HG03342 (cell line): ENCODE measurements around the gene NLRP10.

ENCODE experiments used
- ATAC-seq: cut with Tn5 transposase; IDR thresholded peaks from one replicate; pipeline ENCODE4 v1.9.1; 2021; ENCODE audit warnings: mild to moderate bottlenecking, moderate library complexity; ENCODE audit not compliant: unreplicated experiment

The NLRP10 gene

DNA sequence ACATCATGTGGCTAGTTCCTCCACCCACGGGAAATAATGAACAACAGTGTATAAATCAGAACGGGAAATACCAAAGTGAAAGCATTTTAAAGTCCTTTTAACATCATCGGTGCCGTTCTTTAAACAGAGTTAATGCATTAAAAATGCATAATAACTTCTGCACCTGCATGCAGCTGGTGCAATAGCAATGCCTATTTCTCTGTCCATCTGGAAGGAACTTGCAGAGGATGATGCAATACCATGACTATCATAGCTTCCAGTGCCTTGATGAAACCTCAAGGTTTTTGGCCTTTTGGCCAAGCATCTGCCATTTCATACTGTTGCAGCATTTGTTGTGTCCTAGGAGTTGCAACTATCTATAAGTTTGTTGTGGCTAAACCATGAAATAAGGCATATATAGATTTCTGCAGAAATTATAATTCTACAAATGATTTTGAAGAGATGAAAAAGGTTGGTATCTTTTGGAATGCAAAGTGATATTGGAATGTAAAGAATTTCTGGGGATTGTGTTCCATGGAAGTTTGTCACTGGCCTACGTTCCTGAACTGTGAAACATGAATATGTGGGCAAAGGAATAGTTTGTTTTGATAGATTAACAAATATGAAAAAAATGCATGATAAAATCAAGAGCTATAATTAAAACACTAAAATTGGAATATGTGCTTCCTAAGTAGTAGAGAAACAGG lies 12.1 kb upstream of the NLRP10 start:
- no peak for ATAC-seq

DNA sequence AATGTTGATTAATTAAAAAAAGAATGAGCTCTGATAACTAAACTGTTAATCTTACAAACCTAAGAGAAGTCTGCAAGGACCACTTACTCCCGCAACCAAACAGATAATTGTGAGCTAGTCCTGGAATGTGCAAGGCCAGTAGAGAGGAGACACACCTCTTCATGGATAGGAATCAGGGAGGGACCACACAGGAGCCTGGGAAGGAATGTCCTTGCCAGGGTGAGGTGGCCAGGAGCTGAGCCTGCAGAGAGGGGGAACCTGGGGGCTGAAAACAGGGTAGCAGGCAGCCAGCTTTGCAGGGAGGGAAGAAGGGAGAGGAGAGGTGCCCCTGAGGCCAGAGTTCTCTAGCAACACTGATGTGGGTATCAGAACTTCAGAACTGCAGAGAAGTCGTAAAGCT lies 9.4 kb upstream of the NLRP10 start:
- ATAC-seq = no peak

DNA sequence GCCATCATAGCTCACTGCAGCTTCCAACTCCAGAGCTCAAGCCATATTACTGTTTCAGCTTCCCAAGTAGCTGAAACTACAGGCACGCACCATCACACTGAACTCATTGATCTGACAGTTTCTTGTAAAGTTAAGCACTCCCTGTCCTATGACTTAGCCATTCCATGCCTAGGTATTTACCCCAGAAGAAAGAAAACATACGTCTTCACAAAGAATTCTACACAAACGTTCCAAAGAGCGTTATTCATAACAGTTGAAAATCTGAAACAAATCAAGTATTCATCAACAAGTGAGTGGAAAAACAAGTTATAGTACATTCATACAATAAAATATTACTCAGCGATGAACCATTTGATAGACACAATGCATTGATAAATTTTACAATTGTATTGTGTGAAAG lies 7.8 kb upstream of the NLRP10 start:
- no peak for ATAC-seq

DNA sequence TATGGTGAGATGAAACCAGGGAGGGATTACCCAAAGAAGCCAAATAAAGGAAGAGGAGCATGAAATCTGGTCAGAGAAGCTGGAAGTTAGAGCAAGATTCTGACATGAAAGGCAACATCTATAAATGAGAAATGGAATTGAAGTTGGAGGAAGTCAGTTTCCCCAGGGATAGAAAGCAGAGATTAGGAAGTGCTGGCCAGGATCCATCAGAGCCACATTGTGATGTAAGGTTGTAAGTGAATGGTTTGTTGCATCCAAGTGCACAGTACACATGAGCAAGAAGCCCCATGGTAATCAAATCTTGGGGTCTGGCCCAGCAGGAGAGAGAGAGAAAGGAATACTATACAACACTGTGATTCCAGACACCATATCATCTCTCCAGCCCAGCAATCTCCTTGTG lies 6.6 kb upstream of the NLRP10 start:
- no peak for ATAC-seq

DNA sequence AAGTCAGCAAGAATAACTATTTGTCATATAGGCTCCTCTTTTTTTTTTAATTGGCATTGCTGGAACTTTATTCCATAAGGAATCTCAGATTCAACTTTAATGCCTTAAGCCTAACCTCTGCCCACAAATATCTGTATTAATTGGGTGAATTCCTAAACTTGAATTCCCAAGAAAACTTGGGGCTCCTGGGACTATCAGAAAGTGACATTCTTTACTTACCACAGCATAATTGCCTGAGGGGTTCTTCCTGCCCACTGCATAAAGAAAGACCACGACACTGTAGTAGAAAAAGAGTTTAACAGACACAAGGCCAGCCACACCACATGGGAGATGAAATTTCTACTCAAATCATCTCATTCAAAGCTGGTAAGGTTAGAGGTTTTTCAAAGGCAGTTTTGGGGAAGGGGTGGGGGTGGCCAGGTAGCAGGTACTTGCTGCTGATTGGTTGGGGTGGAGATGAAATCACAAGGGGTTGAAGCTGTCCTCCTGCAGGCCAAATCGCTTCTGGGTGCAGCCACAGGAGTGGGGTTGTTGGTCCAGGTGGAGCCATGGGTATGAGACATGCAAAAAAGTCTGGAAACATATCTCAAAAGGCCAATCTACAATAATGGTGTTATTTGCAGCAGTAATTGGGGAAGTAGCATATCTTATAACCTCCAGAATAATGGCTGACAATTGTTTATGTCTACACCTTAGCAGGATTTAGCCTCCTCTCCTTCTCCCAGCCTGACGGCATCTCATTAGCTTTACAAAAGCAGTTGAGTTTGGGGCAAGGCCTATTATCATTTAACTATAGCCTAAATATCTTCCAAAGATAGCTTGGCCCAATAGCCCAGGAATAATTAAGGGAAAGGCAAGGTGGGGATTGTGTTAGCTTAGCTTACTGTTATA lies 4.8 kb upstream of the NLRP10 start:
- ATAC-seq = no peak

DNA sequence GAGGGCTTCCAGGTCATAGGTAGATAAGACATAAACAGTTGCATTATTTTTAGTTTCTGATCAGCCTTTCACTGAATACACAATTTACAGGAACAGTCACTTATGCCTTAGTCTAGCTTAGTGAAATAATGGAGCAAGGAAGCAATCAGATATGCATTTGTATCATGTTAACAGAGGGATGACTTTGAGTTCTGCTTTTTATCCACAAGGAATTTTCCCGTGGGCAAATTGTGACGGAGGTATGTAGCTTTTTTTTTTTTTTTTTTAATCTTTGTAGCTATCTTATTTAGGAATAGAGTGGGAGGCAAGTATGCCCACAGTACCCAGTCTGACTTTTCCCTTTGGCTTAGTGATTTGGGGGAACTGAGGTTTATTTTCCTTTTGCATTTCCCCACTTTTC lies 3.4 kb upstream of the NLRP10 start:
- no peak for ATAC-seq

DNA sequence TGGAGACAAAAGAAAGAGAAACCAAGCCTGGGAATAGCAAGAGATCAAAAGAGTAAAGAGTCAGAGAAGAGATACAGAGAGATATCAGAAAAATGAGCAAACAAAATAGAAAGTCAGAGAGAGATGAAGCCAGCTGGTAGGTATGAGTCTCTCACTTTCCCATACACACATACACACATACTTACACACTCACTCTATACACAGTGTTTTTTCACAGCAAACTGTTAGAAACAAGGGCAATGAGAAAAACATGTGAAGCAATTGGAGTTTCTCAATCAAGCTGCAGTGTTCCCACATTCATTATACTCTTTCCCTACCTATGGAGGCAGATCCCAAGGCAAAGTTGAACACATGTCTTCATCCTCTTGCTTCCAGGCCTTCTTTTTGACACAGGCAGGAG lies 2.6 kb upstream of the NLRP10 start:
- no peak for ATAC-seq

DNA sequence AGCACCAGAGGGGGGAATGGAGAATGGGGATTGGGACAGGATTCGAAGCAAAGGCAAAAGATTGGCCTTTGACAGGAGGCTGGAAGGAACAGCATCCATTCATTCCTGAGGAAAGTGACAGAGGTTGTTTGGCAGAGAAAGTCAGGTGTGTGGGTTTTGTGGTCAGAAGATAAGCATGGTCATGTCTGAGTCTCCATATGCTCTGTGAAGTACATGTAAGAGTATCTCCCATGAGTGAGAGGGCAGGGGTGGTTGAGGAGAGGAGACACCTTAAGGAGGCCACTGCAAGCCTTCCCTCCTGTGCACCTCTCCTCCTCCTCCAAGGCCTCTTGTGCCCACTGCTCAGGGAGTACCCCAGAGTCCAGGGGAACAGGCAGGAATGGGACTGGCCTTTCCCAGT lies 1.9 kb upstream of the NLRP10 start:
- ATAC-seq = no peak

DNA sequence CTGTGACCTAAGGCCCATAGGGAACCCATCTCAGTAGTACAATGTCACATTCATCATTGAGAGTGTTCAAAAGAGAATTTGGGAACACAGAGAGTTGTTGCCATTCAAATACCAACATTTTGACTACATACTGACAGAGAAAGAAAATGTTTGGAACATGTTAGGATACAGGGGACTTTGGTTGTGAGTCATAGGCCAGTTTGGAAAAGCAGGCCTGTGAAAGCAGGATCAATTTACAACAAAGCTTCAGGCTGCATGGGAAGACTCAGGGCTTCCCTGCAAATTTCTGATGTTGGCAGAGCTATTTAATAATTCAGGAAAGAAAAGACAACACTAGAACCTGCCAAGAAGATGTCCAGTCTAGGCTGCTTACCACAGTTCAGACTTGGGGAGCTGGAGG lies 374 bp downstream of the NLRP10 start:
- ATAC-seq = no peak

DNA sequence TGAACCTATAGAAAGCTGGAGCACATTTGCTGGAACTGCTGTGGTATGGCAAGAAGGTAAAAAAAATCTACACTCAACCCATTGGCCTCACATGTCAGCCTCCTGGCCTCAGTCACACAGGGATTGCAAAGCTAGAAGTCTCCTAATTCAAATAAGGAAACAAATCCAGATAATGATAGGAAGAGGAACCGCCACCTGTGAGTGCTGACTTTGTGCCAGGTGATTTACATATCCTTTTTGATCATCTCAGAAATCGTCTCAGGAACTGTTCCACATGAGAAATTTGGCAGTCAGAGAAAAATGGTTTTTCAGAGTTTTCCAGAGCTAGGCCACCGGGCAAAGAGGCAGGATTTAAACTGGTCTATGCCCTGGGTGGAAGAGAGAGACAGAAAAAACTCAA lies 986 bp downstream of the NLRP10 start:
- ATAC-seq = no peak

DNA sequence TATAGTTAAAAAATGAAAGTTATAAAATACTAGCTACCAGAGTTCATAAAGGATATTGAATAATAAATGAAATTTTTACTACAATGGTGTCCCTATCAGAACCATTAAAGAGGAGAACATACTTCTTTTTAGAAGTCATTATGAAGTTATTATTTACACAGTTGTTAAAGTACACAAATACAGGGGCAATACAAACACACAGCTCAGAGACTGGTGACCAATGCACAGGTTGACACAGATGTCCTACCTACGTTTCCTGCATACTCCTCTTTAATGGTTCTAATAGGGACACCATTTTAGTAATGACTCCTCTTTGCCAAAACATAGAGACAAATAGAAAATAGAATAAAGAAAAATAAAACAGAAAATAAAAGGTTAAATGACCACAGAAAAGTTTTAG lies 10.1 kb downstream of the NLRP10 start:
- ATAC-seq = no peak

DNA sequence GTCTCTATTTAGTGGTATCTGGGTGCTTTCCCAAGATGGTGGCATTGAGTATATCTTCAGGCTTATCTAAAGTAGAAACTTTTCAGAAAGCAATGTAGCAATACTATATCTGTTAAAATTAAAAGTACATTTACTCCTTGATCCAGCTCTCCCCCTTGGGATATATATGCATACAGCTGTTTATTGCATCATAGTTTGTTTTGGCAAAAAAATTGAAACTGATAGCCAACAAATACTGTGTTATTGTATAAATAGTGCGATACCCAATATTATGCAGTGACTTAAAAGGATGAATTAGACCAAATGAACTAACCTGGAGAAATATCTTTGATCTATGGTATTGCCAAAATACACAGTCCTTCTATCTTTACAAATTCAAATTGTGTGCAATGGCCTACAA lies 15.3 kb downstream of the NLRP10 start:
- ATAC-seq = no peak

DNA sequence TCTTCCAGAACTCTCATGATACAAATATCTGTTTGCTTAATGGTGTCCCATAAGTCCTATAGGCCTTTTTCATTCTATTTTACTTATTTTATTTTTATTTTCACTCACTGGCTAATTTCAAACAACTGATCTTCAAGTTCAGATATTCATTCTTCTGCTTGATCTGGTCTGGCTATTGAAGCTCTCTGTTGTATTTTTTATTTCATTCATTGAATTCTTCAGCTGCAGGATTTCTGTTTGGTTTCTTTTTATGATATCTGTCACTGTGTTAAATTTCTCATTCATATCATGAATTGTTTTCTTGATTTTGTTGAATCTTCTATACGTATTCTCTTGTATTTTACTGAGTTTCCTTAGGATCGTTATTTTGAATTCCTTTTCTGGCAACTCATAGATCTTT lies 21.1 kb downstream of the NLRP10 start:
- no peak for ATAC-seq

DNA sequence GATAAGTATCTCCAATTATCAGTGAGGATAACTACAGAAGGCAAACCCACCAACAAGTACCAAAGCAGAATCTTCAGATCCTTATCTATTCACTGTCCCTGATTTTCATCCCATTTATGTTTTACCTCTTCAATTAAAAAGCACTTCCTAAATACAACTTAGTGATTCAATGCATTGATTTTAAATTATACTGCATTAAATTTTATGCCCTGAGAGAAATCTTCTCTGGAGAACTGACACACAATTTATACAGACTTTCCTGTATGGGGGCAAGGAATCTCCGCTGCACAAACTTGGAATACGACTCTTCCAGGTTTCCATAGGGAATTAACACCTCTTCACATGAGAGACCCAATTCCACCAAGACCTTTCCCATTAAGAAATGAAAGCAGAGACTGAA lies 23.6 kb downstream of the NLRP10 start, which contains the start of gene OR10A3:
OR10A3 (minus strand) TSS at position 101 of the 400 bp plus-strand sequence. CDS start 2,188 bp downstream, outside the sequence.
- ATAC-seq = no peak

DNA sequence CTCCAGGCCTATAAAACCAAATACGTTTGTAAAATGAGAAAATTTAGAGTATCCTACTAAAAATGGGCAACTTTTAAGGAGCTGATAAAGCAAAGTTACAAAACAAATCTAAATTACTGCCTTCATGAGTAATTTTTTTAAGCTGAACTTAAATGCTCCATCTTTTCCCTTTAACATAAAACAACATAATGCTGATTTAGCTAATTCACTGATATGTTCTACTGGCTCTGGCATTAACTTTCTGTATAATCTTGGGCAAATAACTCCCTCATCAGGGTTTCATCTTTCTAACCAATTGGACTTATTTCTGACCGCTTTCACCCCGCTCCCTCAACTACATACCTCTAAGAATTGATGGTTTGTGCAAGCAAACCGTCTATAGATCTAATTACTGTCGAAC lies 24.1 kb downstream of the NLRP10 start:
- ATAC-seq = no peak

DNA sequence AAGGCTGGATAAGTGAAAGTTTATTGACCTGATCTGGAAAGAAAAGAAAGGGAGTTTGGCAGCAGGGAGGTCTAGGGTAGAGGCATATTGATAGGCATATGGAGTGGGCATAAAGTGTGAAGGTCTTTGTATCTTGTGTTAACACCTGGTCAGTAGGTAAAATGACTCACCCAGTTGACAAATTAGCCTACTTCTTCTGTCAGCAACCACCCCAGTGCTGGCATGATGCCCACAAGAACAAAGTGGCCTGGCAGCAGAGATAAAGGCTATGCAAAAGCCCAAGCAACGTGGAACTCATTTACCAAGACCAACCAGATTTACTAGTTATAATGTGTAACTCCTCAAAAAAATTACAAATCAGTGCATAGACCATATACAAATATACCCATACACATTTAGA lies 28.6 kb downstream of the NLRP10 start:
- no peak for ATAC-seq

DNA sequence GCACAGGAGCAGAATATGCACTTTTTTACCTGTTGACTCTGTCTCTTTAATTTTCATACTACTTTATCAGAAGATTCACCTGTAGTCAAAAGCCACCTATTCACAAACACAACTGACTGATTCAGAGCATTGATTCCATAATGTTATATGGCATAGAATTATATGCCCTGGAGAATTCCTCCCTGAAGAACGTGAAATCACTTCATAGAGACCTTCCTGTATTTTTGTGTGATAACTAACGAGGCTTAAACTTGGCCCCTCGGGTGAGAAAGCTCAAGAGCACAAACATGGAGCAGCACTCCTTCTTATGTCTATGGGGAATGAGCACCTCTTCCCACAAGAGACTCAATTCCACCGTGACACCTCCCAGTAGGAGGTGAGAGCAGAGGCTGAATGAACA lies 34.1 kb downstream of the NLRP10 start, which contains the start of gene OR10A6:
OR10A6 (minus strand) TSS at position 101 of the 400 bp plus-strand sequence. CDS start 2,606 bp downstream, outside the sequence.
- ATAC-seq = no peak

DNA sequence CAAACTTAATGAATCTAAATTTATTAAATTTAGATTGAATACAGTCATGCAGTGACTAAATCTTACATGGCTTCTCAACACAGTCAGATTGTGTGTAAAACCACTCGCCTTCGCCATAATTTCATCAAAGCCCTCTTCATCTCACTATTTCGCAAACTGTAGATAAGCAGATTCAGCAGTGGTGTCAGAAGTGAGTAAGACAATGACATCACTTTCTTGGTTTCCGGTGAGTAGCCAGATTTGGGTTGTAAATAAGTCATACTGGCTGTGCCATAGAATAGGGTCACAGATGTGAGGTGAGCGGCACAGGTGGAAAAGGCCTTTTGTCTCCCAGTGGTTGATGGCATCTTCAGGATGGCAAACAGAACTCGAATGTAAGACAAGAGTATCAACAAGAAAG lies 37.6 kb downstream of the NLRP10 start:
- ATAC-seq = no peak

DNA sequence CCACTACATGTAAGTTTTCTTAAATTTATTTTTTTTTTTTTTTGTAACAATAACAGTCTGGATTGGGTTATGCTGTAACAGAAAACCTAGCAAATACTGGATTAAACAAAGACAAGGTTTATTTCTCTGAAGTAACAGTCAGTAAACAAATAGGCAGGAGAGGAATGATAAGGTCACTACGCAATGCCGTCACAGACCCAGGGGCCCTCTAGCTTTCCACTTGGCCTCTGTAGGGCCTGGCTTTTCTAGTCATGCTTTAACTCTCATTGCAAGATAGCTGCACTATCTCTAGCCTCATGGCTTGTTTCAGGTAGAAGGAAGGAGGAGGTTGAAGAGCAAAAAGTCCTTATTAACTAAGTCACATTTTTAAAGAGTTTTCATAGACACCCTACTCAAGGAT lies 40.7 kb downstream of the NLRP10 start:
- ATAC-seq = no peak

DNA sequence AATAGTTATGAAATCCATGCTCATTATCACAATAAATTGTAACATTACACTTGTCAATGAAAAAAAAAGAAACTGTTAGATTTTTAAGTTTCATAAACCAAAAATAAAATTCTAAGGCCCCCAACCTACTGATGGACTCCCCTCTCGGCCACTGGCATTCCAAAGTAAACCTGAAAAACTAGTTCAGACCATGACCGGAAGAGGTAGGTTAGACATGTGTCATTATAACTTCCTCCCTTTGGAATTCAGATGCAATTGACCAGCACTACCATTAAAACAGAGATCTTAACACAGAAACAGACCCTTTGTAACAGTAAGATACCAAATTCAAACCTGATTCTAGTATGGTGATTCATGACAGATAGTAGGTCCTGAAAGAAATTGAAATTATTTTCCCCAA lies 47.1 kb downstream of the NLRP10 start:
- ATAC-seq = no peak
